Measurements from ENCODE around the gene RALGPS2. TPM values are rescaled to one million over a fixed set of nuclear protein-coding genes. Genes with fewer than 3 reads are reported as not detected.

RALGPS2 gene
- total RNA-seq, 2 experiments from 2014 or later, result 91.6 to 102 TPM

DNA sequence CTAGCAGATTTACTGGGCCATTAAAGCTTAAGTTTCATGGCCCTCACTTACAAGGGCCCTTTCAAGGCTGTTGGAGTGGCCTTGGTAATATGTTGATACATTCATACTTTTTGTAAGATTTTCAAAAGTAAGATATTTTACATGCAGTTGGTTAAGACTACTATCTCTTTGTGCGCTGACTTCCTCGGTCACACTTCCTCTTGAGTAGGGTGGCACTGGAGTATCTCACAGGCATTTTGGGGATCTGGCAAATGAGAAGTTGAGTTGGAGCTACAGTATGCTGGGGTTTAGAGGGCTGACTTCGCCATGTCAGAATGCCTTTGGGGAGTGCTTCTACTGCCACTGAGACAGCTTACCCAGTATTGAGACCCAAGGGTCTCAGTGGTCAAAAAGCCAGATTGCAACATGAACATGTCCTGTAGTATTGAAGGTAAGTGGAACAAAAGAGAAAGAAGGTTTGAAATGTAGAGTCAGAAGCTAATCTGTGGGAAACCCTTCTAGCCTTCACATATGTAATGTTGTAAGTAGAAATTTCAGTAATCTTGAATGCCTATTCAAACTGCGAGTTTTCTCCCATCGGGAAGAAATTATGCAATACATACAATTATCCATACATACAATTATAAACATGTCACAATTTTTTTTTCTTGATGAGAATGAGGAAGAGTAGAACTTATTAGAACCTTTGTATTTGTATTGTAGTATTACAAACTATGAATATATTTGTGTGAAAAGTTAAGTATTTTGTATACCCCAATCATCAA lies 32.3 kb upstream of the RALGPS2 start:
- H3K27ac ChIP-seq (ENCODE audit: low read depth, low read length, poor library complexity, severe bottlenecking), result no peak overlapping the region

DNA sequence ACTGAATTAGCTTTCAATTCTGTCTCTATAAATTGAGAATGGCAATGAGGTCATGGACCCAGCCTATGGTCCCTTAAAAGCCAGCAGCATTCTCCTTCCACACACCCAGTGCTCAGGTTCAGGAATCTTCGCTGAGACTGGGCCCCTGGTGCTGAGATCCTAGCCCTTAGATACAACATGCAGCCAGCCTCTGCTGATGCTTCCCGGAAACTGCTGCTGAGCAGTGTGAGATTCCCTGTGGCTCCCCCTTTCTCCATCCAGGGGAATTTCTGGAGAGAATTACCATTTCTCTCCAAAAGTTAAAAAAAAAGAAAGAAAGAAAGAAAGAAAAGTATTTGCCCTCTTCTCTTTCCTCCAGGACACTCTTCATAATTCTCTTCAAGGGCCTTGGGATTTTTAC lies 31.7 kb upstream of the RALGPS2 start:
- Histone ChIP-seq H3K36me3 (ENCODE audit: insufficient read depth, low read length) (no peaks in the 10 kb centered on the region), H3K9me2 (ENCODE audit: insufficient read depth, low read length) (no peaks in the 10 kb centered on the region), H4K20me1 (ENCODE audit: insufficient read depth, low read length) (no peaks in the 10 kb centered on the region), H3K4me3 (ENCODE audit: low read depth, low read length, poor library complexity, severe bottlenecking) (no peak overlapping the region), H3K4me1 (ENCODE audit: insufficient read depth, low read length, poor library complexity, severe bottlenecking) (no peaks in the 10 kb centered on the region), H3K79me2 (ENCODE audit: insufficient read depth, low read depth, low read length) (no peaks in the 10 kb centered on the region), H3K4me2 (ENCODE audit: low read length) (no peak overlapping the region), H3K27ac (ENCODE audit: low read depth, low read length, poor library complexity, severe bottlenecking) (no peak overlapping the region), H2AFZ (ENCODE audit: low read length) (no peak overlapping the region), H3K9me3 (ENCODE audit: low read length) (no peaks in the 10 kb centered on the region)
- POLR2A ChIA-PET, result interaction anchor here (0.6 kb wide), 3 partner anchors 42 to 82 kb away, joined by 3 to 4 read pairs (median 3); no protein-coding TSS in a partner anchor
- no TSS peak for BruUV-seq (replicated peaks)
- intact Hi-C loops (cut with micrococcal nuclease; ENCODE audit: unreplicated experiment), result no loop called here
- CTCF ChIA-PET (ENCODE audit: unreplicated experiment), result no interaction called here
- TF ChIP-seq, protein P1, sequence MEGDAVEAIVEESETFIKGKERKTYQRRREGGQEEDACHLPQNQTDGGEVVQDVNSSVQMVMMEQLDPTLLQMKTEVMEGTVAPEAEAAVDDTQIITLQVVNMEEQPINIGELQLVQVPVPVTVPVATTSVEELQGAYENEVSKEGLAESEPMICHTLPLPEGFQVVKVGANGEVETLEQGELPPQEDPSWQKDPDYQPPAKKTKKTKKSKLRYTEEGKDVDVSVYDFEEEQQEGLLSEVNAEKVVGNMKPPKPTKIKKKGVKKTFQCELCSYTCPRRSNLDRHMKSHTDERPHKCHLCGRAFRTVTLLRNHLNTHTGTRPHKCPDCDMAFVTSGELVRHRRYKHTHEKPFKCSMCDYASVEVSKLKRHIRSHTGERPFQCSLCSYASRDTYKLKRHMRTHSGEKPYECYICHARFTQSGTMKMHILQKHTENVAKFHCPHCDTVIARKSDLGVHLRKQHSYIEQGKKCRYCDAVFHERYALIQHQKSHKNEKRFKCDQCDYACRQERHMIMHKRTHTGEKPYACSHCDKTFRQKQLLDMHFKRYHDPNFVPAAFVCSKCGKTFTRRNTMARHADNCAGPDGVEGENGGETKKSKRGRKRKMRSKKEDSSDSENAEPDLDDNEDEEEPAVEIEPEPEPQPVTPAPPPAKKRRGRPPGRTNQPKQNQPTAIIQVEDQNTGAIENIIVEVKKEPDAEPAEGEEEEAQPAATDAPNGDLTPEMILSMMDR (conservative IDR thresholded peaks at IDR 0.05; ENCODE audit: low read length), result no peak
- no peak for TF ChIP-seq EZH2phosphoT487 (IDR thresholded peaks at IDR 0.05; ENCODE audit: borderline replicate concordance, low read depth, low read length)
- DNase-seq (ENCODE audit: low spot score), result no peak

More for the DNA sequence above, 32.3 kb upstream of the RALGPS2 start:
- DNase-seq (ENCODE audit: low spot score), result no peak
- Histone ChIP-seq H3K36me3 (ENCODE audit: insufficient read depth, low read length) (no peaks in the 10 kb centered on the region), H3K4me1 (ENCODE audit: insufficient read depth, low read length, poor library complexity, severe bottlenecking) (no peaks in the 10 kb centered on the region), H3K9me3 (ENCODE audit: low read length) (no peaks in the 10 kb centered on the region), H4K20me1 (ENCODE audit: insufficient read depth, low read length) (no peaks in the 10 kb centered on the region), H3K4me3 (ENCODE audit: low read depth, low read length, poor library complexity, severe bottlenecking) (no peak overlapping the region), H3K9me2 (ENCODE audit: insufficient read depth, low read length) (no peaks in the 10 kb centered on the region), H3K4me2 (ENCODE audit: low read length) (no peak overlapping the region), H3K79me2 (ENCODE audit: insufficient read depth, low read depth, low read length) (no peaks in the 10 kb centered on the region), H2AFZ (ENCODE audit: low read length) (no peak overlapping the region)
- ChIA-PET CTCF (ENCODE audit: unreplicated experiment) (no interaction called here), POLR2A (interaction anchor here (0.6 kb wide), 4 partner anchors 42 to 187 kb away, joined by 3 to 4 read pairs (median 3); no protein-coding TSS in a partner anchor)
- intact Hi-C loops (cut with micrococcal nuclease; ENCODE audit: unreplicated experiment), result no loop called here
- no TSS peak for BruUV-seq (replicated peaks)
- TF ChIP-seq, protein P1 (conservative IDR thresholded peaks at IDR 0.05; ENCODE audit: low read length), result no peak
- no peak for TF ChIP-seq EZH2phosphoT487 (IDR thresholded peaks at IDR 0.05; ENCODE audit: borderline replicate concordance, low read depth, low read length)

DNA sequence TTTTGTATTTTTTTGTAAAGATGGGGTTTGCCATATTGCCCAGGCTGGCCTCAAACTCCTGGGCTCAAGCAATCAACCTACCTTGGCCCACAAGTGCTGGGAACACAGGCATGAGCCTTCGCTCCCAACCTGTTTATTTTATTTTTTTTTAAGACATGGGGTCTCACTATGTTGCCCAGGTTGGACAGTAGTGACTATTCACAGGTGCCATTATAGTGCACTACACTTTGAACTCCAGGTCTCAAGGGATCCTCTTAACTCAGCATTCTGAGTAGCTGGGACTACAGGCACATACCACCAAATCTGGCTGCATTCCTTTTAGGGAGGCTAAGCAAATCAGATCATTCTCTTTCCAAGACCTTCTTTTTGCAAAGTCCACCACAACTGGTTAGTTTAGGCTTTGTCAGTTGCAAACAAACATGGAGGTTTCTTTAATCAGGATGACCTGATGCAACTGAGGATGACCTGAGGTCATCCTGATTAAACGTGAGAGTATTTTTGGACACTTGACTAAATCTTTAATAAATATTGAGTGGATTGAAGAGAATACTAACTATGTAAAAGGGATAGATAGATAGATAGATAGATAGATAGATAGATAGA lies 30.0 kb upstream of the RALGPS2 start:
- H3K4me2 ChIP-seq (ENCODE audit: low read length), result no peak overlapping the region
- H3K79me2 ChIP-seq (ENCODE audit: insufficient read depth, low read depth, low read length), result no peaks in the 10 kb centered on the region
- no peak overlapping the region for H2AFZ ChIP-seq (ENCODE audit: low read length)
- no peak for TF ChIP-seq EZH2phosphoT487 (IDR thresholded peaks at IDR 0.05; ENCODE audit: borderline replicate concordance, low read depth, low read length)
- TF ChIP-seq, protein P1 (conservative IDR thresholded peaks at IDR 0.05; ENCODE audit: low read length), result no peak
- no TSS peak for BruUV-seq (replicated peaks)
- no peaks in the 10 kb centered on the region for H3K9me2 ChIP-seq (ENCODE audit: insufficient read depth, low read length)
- intact Hi-C loops (cut with micrococcal nuclease; ENCODE audit: unreplicated experiment), result no loop called here
- H4K20me1 ChIP-seq (ENCODE audit: insufficient read depth, low read length), result no peaks in the 10 kb centered on the region
- no peaks in the 10 kb centered on the region for H3K9me3 ChIP-seq (ENCODE audit: low read length)
- no peak overlapping the region for H3K27ac ChIP-seq (ENCODE audit: low read depth, low read length, poor library complexity, severe bottlenecking)
- H3K4me1 ChIP-seq (ENCODE audit: insufficient read depth, low read length, poor library complexity, severe bottlenecking), result no peaks in the 10 kb centered on the region
- ChIA-PET POLR2A (no interaction called here), CTCF (ENCODE audit: unreplicated experiment) (no interaction called here)
- no peak overlapping the region for H3K4me3 ChIP-seq (ENCODE audit: low read depth, low read length, poor library complexity, severe bottlenecking)
- no peaks in the 10 kb centered on the region for H3K36me3 ChIP-seq (ENCODE audit: insufficient read depth, low read length)
- DNase-seq (ENCODE audit: low spot score), result no peak
